GM18907 (cell line): Measurements from ENCODE around the gene GHRHR.

Source experiments
- ATAC-seq: cut with Tn5 transposase; IDR thresholded peaks from one replicate; pipeline ENCODE4 v1.9.1; 2021; ENCODE audit warnings: mild to moderate bottlenecking, moderate library complexity; ENCODE audit not compliant: unreplicated experiment

The GHRHR gene

GRCh38 chr7:31002256-31002655 is 38.5 kb downstream of the GHRHR start:
- no peak for ATAC-seq

DNA sequence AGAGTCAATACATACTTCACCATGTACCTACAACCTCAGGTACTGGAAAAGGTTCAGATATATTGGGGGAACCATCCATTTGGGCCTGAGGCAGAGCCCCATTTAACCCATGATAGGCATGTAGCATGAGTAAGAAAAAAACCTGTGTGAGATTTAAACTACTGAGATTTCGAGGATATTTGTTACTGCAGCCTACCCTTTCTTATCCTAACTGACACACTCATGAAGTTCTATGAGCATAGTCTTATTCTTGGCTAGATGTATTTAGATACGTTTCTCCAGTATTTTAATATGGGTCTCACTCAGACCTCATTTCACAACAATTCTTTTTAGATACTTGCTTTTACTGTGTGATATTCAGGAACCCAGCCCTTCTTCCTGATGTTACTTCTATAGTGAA is 39.3 kb downstream of the GHRHR start:
- ATAC-seq = no peak

DNA sequence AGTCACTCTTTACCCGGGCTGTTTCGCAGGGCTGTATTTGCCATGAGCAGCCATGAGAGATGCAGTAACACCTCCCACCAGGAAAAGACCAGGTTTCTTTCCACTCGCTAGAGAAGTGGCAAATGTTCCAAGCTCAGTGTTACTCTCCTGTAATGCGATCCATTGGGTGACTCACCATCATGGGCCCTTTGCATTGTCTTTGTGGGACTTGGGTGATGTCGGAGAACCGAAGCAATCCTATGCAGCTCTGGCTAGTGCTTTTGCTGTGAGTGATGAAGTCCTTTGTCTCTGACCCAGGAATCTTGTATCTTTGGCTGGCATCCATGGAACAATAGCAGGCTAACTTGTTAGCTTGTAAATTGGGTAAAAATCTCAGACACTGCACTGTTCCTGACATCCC is 40.0 kb downstream of the GHRHR start:
- no peak for ATAC-seq

GRCh38 chr7:31004393-31004792 is 40.6 kb downstream of the GHRHR start:
- ATAC-seq = no peak

- no peak for ATAC-seq
Measured at GRCh38 chr7:31006857-31007256, 43.1 kb downstream of the GHRHR start.

DNA sequence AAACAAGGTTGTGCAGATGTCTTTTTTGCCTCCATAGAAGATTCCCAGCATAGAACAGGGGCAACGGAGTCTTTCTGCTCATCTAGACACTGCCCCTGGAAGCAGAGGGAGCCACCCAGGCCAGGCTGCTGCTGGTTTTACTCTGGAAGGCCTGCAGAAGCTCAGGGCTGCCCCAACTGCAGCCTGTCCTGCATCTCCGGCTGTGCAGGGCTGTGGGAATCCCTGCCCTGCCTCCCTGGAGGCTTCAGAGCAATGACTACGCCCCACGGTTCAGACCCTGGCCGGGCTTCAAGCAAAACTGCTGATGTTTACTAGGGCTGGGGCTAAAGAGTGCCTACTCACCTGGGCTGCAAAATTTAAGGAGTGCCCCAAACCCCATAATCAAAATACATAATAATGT is 43.9 kb downstream of the GHRHR start:
- ATAC-seq = no peak

DNA sequence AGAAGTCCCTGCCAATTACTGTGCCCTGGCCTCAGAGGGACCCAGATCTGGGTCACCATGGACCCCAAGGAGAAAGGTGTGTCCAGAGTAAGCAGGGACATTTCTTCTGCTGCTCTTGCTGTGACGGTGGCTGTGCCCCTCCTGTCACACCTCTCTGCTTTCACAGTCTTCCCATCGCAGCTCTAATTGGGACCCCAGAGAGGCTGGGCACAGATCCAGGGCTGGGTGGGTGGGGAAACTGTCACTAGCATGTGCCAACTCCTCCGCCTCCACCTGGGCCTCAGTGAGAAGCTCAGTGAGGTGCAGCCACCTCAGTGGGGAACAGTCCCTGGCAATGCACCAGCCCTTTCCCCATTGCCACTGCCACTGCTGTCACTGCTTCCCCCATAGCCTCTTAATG is 51.1 kb downstream of the GHRHR start:
- no peak for ATAC-seq

GRCh38 chr7:31017032-31017675 is 53.4 kb downstream of the GHRHR start:
- ATAC-seq = no peak

DNA sequence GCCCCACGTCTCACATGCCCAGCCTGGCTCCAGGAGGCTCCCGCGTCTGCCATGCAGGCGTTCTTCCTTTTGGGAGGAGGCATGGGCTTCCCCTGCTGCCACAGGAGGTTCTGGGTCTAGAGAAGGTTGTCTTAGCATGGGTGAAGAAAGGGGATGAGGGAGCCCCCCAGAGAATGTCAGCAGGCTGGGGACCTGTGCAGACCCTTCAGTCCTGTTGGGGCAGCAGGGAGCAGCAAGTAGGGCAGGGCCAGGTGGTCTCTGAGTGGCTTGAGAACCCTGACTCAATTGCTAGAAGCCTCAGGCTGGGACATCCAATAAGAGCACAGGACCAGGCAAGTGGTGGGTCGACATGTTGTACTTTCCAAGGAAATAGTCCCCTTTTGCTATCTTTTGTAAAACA is 54.0 kb downstream of the GHRHR start:
- ATAC-seq = no peak

- ATAC-seq = no peak
Measured at GRCh38 chr7:31019509-31019908, 55.8 kb downstream of the GHRHR start.

DNA sequence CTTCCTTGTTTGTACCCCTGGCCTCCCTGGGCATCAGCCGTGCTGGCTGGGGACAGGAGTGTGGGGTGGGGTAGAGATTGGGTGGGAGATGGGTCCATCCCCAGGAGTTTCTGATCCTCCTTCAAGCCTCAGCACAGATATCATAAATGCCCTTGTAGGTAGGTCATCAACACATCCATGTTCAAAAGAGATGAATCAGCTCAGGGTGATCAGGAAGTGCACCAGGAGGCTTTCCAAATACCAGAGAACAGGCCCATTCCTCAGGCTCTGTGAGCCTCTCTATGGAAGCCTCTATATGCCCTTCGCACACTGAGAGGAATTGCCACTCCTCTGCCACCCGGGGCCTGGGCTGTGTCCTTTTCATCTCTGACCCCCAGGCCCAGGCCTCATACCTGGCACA is 56.4 kb downstream of the GHRHR start:
- no peak for ATAC-seq

DNA sequence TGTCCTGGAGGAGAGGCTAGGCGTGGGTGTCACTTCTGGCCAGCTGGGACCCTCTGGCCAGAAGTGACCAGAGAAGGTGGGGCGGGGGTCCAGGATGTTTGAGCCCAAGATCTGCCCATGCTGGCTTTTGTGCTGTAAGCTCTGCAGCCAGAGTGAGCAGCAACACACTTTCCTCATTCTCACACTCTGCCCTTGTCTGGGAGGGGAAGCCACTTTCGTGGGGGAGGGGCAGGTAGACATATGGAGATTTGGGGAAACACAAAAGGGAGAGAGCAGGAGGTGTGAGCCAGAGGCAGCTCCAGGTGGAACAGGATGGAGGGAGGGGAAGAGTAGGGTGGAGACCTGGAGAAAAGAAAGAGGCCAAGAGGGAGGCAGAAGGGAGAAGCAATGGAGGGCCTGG is 56.9 kb downstream of the GHRHR start:
- ATAC-seq = no peak

GRCh38 chr7:31022117-31022516 is 58.4 kb downstream of the GHRHR start:
- no peak for ATAC-seq

DNA sequence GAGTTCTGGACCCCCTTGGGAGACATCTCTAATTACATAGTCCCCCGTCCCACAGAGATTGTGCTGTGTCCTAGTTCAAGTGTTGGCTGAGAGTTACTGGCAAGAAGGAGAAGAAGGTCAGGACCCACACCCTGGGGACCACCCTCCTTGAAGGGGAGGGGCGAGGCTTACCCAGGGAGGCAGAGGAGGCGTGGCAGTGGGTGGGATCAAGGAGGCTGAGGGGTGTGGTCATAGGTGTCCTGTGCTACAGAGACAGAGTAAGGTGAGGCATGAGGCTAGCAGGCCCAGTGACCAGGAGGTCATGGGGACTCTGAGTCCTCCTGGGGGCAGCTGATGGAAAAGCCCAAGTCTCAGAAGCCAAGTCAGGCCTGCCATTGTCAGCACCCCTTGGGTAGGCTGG is 59.0 kb downstream of the GHRHR start:
- no peak for ATAC-seq

DNA sequence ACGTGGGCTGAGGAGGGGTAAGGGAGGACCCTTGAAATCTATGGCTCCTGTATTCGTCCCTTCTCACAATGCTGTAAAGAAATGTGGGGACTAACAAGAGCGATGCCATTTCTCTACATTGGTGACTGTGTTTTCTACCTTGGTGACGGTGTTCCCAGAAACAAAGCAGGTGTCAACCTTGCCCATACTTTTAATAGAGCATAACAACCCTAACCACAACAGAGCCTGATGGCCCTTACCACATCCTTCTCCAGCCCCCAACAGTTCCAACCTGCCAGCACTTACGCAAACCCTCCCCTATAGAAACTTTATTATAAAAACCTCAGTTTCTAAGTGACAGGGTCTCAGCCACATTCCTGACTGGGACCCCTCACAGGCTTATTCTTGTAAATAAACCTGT is 60.1 kb downstream of the GHRHR start:
- ATAC-seq = peak; percentile 47

- peak; percentile 53 for ATAC-seq
Measured at GRCh38 chr7:31027161-31027965, 63.6 kb downstream of the GHRHR start.

DNA sequence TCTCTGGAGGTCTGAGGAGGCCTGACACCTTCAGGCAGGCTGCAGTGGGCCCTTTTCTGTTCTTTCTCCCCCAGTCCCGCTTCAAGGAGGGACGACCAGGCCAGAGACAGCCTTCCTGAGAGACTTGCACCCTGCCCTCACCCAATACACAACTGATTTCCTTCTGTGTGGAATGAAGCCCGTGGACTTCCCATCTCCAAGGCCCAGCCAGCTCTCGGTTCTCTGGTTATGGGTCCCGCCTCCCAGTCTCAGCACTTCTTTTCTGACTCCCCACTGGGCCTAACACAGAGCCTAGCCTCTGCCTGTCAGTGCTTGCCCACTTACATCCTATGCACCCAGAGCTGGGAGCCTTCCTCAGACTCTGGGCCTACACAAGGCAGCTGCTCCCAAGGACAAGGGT is 64.3 kb downstream of the GHRHR start:
- ATAC-seq = no peak

- no peak for ATAC-seq
Measured at GRCh38 chr7:31028417-31028992, 64.8 kb downstream of the GHRHR start.
